Right kidney (tissue), 1 donor: ENCODE data around the gene RARB.
A peak's percentile ranks its signal among the peaks of the same experiment; 100 is the strongest.

Experiments used
- DNase-seq: peaks from one replicate; pipeline ENCODE4 v3.0.0-alpha.2; 2016

RARB gene

GRCh38 chr3:25576831-25577454 is 148.9 kb downstream of the RARB start:
- no peak for DNase-seq

GRCh38 chr3:25578059-25578458 is 150.0 kb downstream of the RARB start:
- DNase-seq, result no peak

- DNase-seq, result no peak
Measured at GRCh38 chr3:25580534-25580933, 152.5 kb downstream of the RARB start.

- no peak for DNase-seq
Measured at GRCh38 chr3:25581335-25581734, 153.3 kb downstream of the RARB start.

GRCh38 chr3:25581823-25582222 is 153.8 kb downstream of the RARB start:
- DNase-seq, result no peak

- no peak for DNase-seq
Measured at GRCh38 chr3:25582242-25582641, 154.2 kb downstream of the RARB start.

- DNase-seq, result no peak
Measured at GRCh38 chr3:25583343-25583742, 155.3 kb downstream of the RARB start.

GRCh38 chr3:25584011-25584789 is 156.1 kb downstream of the RARB start:
- DNase-seq, result no peak

- no peak for DNase-seq
Measured at GRCh38 chr3:25585361-25586166, 157.5 kb downstream of the RARB start.

GRCh38 chr3:25586167-25586505 is 158.1 kb downstream of the RARB start:
- DNase-seq, result no peak

GRCh38 chr3:25586553-25586952 is 158.5 kb downstream of the RARB start:
- no peak for DNase-seq

GRCh38 chr3:25587094-25587493 is 159.0 kb downstream of the RARB start:
- no peak for DNase-seq

GRCh38 chr3:25587526-25587925 is 159.5 kb downstream of the RARB start:
- no peak for DNase-seq

GRCh38 chr3:25587975-25588374 is 159.9 kb downstream of the RARB start:
- DNase-seq, result no peak

- no peak for DNase-seq
Measured at GRCh38 chr3:25588441-25589103, 160.5 kb downstream of the RARB start.

- no peak for DNase-seq
Measured at GRCh38 chr3:25589104-25589782, 161.2 kb downstream of the RARB start.

GRCh38 chr3:25589783-25590258 is 161.8 kb downstream of the RARB start:
- DNase-seq, result no peak

GRCh38 chr3:25592510-25592968 is 164.5 kb downstream of the RARB start:
- peak; percentile 25 for DNase-seq

- no peak for DNase-seq
Measured at GRCh38 chr3:25593001-25593400, 164.9 kb downstream of the RARB start.

GRCh38 chr3:25594007-25594502 is 166.0 kb downstream of the RARB start:
- DNase-seq, result peak; percentile 45

- no peak for DNase-seq
Measured at GRCh38 chr3:25597535-25598101, 169.6 kb downstream of the RARB start.
